Panc1 (cell line): ENCODE data around the gene EXOC6B.

Experiments used
- POLR2AphosphoS5 ChIP-seq: IDR thresholded peaks from 2 replicates; pipeline ENCODE4 v1.6.1; 2012; ENCODE audit warnings: mild to moderate bottlenecking, low read depth, low read length, moderate library complexity
- SIN3A ChIP-seq: IDR thresholded peaks from 2 replicates; pipeline ENCODE4 v1.6.1; 2012; ENCODE audit warnings: low read depth, mild to moderate bottlenecking, low read length, moderate library complexity, borderline replicate concordance; ENCODE audit not compliant: insufficient read depth
- TCF7L2 ChIP-seq: IDR thresholded peaks from 2 replicates; pipeline ENCODE4 v1.6.1; 2011; ENCODE audit warnings: mild to moderate bottlenecking, low read depth, low read length, inconsistent platforms
- TF ChIP-seq, protein P1 (sequence below): fragments of 450-650 bp; IDR thresholded peaks from 2 replicates; pipeline ENCODE4 v1.5.1; 2017; ENCODE audit warnings: mild to moderate bottlenecking

DNA sequence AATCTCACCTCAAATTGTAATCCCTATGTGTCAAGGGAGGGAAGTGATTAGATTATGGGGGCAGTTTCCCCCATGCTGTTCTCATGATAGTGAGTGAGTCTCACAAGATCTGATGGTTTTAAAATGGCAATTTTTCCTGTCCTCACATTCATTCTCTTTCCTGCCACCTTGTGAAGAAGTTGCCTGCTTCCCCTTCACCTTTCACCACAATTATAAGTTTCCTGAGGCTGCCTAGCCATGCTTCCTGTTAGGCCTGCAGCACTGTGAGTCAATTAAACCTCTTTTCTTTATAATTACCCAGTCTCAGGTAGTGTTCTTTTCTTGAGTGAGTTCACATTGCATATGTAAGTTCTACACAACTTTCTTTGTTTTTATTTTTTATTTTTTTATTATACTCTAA is 271.5 kb downstream of the EXOC6B start:
- TF ChIP-seq, protein P1, sequence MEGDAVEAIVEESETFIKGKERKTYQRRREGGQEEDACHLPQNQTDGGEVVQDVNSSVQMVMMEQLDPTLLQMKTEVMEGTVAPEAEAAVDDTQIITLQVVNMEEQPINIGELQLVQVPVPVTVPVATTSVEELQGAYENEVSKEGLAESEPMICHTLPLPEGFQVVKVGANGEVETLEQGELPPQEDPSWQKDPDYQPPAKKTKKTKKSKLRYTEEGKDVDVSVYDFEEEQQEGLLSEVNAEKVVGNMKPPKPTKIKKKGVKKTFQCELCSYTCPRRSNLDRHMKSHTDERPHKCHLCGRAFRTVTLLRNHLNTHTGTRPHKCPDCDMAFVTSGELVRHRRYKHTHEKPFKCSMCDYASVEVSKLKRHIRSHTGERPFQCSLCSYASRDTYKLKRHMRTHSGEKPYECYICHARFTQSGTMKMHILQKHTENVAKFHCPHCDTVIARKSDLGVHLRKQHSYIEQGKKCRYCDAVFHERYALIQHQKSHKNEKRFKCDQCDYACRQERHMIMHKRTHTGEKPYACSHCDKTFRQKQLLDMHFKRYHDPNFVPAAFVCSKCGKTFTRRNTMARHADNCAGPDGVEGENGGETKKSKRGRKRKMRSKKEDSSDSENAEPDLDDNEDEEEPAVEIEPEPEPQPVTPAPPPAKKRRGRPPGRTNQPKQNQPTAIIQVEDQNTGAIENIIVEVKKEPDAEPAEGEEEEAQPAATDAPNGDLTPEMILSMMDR = no peak
- no peak for TF ChIP-seq SIN3A
- TF ChIP-seq POLR2AphosphoS5 = no peak
- TF ChIP-seq TCF7L2 = no peak
